Dendritic cell treated with granulocyte-macrophage colony-stimulating factor and Interleukin-4, amounts not matched to agents 40 ng/mL and 50 ng/mL, for 4 days (primary cell): Measurements from ENCODE around the gene TUBA1B.

Source experiments
- H3K27ac Mint-ChIP-seq: one replicate; pipeline ENCODE4 v1.8.0; 2022; ENCODE audit warnings: mild to moderate bottlenecking, mixed read lengths
- H3K27me3 Mint-ChIP-seq: one replicate; pipeline ENCODE4 v1.8.0; 2022; ENCODE audit warnings: mild to moderate bottlenecking, mixed read lengths
- H3K36me3 Mint-ChIP-seq: one replicate; pipeline ENCODE4 v1.8.0; 2022; ENCODE audit warnings: low read depth, mixed read lengths
- H3K4me1 Mint-ChIP-seq: one replicate; pipeline ENCODE4 v1.8.0; 2022; ENCODE audit warnings: low read depth, mixed read lengths
- H3K4me3 Mint-ChIP-seq: one replicate; pipeline ENCODE4 v1.8.0; 2022; ENCODE audit warnings: mild to moderate bottlenecking, moderate library complexity, mixed read lengths
- H3K9me3 Mint-ChIP-seq: one replicate; pipeline ENCODE4 v1.8.0; 2022; ENCODE audit warnings: mixed read lengths
- intact Hi-C: fragments of 100-400 bp; cut with micrococcal nuclease; formaldehyde crosslinking; loops from one replicate; pipeline ENCODE4 v1.15.0; 2022

The TUBA1B gene

GRCh38 chr12:49091836-49092085, 39.4 kb downstream of the TUBA1B start:
- peaks cover 65% of the 10 kb centered on the region for H3K4me1 Mint-ChIP-seq
- intact Hi-C loops: no loop called here
- H3K9me3 Mint-ChIP-seq: no peaks in the 10 kb centered on the region
- no peak overlapping the region for H3K27ac Mint-ChIP-seq
- H3K27me3 Mint-ChIP-seq: peaks cover 90% of the 10 kb centered on the region
- peak overlapping the region; percentile 53 for H3K4me3 Mint-ChIP-seq
- H3K36me3 Mint-ChIP-seq: peaks cover 15% of the 10 kb centered on the region

- Mint-ChIP-seq H3K27me3 (peaks cover 89% of the 10 kb centered on the region), H3K4me1 (peaks cover 65% of the 10 kb centered on the region), H3K27ac (no peak overlapping the region), H3K36me3 (peaks cover 10% of the 10 kb centered on the region), H3K9me3 (no peaks in the 10 kb centered on the region), H3K4me3 (peak overlapping the region; percentile 53)
- intact Hi-C loops: no loop called here
These were observed 39.9 kb downstream of the TUBA1B start for GRCh38 chr12:49091056-49091835.

- peaks cover 81% of the 10 kb centered on the region for H3K27me3 Mint-ChIP-seq
- no peaks in the 10 kb centered on the region for H3K36me3 Mint-ChIP-seq
- intact Hi-C loops: no loop called here
- no peaks in the 10 kb centered on the region for H3K9me3 Mint-ChIP-seq
- H3K4me1 Mint-ChIP-seq: peaks cover 61% of the 10 kb centered on the region
- H3K4me3 Mint-ChIP-seq: peak overlapping the region; percentile 66
- no peak overlapping the region for H3K27ac Mint-ChIP-seq
These were observed 41.1 kb downstream of the TUBA1B start for GRCh38 chr12:49089821-49090773.

- H3K9me3 Mint-ChIP-seq: no peaks in the 10 kb centered on the region
- H3K27ac Mint-ChIP-seq: no peak overlapping the region
- H3K4me3 Mint-ChIP-seq: no peak overlapping the region
- intact Hi-C loops: loop anchor here (1.0 kb wide), 2 partner anchors 32 to 146 kb away; no protein-coding TSS in a partner anchor
- H3K27me3 Mint-ChIP-seq: peaks cover 76% of the 10 kb centered on the region
- peaks cover 50% of the 10 kb centered on the region for H3K4me1 Mint-ChIP-seq
- H3K36me3 Mint-ChIP-seq: no peaks in the 10 kb centered on the region
These were observed 42.3 kb downstream of the TUBA1B start for GRCh38 chr12:49088932-49089330.

GRCh38 chr12:49088150-49088931, 42.9 kb downstream of the TUBA1B start:
- Mint-ChIP-seq H3K36me3 (no peaks in the 10 kb centered on the region), H3K27ac (no peak overlapping the region), H3K9me3 (no peaks in the 10 kb centered on the region), H3K4me1 (peaks cover 45% of the 10 kb centered on the region), H3K27me3 (peaks cover 70% of the 10 kb centered on the region), H3K4me3 (peak overlapping the region; percentile 48)
- intact Hi-C loops: loop anchor here (1.0 kb wide), 2 partner anchors 33 to 147 kb away; no protein-coding TSS in a partner anchor

- Mint-ChIP-seq H3K27ac (no peak overlapping the region), H3K9me3 (no peaks in the 10 kb centered on the region), H3K4me3 (no peak overlapping the region), H3K4me1 (peaks cover 28% of the 10 kb centered on the region), H3K27me3 (peaks cover 51% of the 10 kb centered on the region), H3K36me3 (no peaks in the 10 kb centered on the region)
- intact Hi-C loops: no loop called here
These were observed 45.1 kb downstream of the TUBA1B start for GRCh38 chr12:49086116-49086515.

GRCh38 chr12:49084438-49084837, 46.8 kb downstream of the TUBA1B start:
- peaks cover 41% of the 10 kb centered on the region for H3K27me3 Mint-ChIP-seq
- no peak overlapping the region for H3K27ac Mint-ChIP-seq
- intact Hi-C loops: no loop called here
- no peaks in the 10 kb centered on the region for H3K36me3 Mint-ChIP-seq
- no peaks in the 10 kb centered on the region for H3K9me3 Mint-ChIP-seq
- H3K4me3 Mint-ChIP-seq: no peak overlapping the region
- H3K4me1 Mint-ChIP-seq: peaks cover 11% of the 10 kb centered on the region

- no peaks in the 10 kb centered on the region for H3K4me1 Mint-ChIP-seq
- H3K27me3 Mint-ChIP-seq: peaks cover 18% of the 10 kb centered on the region
- intact Hi-C loops: no loop called here
- H3K9me3 Mint-ChIP-seq: no peaks in the 10 kb centered on the region
- H3K27ac Mint-ChIP-seq: no peak overlapping the region
- H3K36me3 Mint-ChIP-seq: no peaks in the 10 kb centered on the region
- no peak overlapping the region for H3K4me3 Mint-ChIP-seq
These were observed 51.4 kb downstream of the TUBA1B start for GRCh38 chr12:49079793-49080192.
